Right renal pelvis (tissue), 4 donors: ENCODE data around the gene SMAGP. TPM values are rescaled to one million over a fixed set of nuclear protein-coding genes. Genes with fewer than 3 reads are reported as not detected.
"Not testable (repeated sequence)": the region's sequence is repeated elsewhere in the genome, so short reads cannot be mapped to it uniquely, and the experiment has no call there.

ENCODE experiments used
- DNase-seq, 4 donors: peaks; one replicate each; pipeline ENCODE4 v3.0.0-alpha.2; 2013; ENCODE audit warnings: low read depth in 4 of 4, low spot score in 3 of 4, missing footprints in 1 of 4
- polyA plus RNA-seq, 4 donors: library from polyadenylated mRNA; unstranded; fragments of 120-200 nt; gene quantifications; one replicate each; pipeline ENCODE4 v1.2.1, GENCODE V29; 2013; ENCODE audit not compliant: insufficient read length in 4 of 4

Gene SMAGP
- polyA plus RNA-seq, 4 donors, result 19.9 to 26.1 (median 22.0) TPM

GRCh38 chr12:51227112-51227511 is 43.1 kb downstream of the SMAGP start:
- DNase-seq, result not testable (repeated sequence)

- no peak for DNase-seq
Measured at GRCh38 chr12:51225771-51226170, 44.4 kb downstream of the SMAGP start.

DNA sequence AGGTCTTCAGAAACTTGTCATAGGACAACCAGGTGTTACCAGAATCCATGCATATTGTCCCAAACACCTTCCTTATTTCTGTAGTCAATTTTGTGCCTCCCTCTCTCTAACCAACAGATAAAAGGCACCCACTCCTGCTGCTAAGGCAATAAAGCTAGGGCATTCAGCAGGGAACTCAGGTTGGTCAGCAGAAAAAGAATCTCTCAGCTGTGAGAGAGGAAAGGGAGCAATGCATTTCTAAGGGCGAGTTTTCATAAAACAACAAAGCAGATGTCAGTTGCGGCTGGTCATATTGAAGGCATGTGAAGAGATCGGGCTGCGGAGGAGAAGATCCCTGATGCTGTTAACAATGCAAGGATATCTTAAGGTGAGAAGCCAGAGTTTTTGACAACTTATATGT is 45.0 kb downstream of the SMAGP start:
- no peak for DNase-seq

DNA sequence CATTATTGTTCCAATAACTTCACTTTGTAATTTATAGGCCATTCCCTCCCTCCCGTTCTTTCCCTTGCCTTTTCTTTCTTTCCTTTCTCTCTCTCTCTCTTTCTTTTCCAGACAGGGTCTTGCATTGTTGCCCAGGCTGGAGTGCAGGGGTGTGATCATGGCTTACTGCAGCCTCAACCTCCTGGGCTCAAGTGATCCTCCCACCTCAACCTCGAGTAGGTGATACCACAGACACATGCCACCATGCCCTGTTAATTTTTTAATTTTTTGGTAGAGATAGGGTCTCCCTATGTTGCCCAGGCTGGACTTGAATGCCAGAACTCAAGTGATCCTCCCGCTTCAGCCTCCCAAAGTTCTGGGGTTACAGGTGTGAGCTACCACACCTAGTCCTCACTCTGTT is 45.6 kb downstream of the SMAGP start:
- no peak for DNase-seq

DNA sequence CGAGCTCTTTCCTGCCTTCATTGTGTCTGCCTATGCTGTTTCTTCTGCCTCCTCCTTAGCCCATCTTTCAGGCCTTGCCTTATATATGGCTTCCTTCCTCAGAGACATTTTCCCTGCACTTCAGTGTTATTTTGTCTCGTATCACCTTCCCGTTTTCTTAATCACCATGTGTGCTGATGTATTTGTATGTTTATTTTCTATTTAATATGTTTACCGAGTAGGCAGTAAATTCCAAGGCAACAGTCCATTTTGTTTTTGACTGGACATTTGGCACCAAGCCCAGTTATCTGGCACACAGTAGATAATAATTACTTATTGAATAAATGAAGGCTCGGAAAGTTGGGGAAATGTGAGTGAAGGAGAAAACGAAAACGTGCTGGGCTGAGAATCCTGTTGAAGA is 47.8 kb downstream of the SMAGP start:
- DNase-seq, result no peak

- not testable (repeated sequence) for DNase-seq
Measured at GRCh38 chr12:51219857-51220256, 50.4 kb downstream of the SMAGP start.

GRCh38 chr12:51219322-51219721 is 50.9 kb downstream of the SMAGP start:
- no peak for DNase-seq

- DNase-seq, result no peak
Measured at GRCh38 chr12:51218607-51219161, 51.5 kb downstream of the SMAGP start.

DNA sequence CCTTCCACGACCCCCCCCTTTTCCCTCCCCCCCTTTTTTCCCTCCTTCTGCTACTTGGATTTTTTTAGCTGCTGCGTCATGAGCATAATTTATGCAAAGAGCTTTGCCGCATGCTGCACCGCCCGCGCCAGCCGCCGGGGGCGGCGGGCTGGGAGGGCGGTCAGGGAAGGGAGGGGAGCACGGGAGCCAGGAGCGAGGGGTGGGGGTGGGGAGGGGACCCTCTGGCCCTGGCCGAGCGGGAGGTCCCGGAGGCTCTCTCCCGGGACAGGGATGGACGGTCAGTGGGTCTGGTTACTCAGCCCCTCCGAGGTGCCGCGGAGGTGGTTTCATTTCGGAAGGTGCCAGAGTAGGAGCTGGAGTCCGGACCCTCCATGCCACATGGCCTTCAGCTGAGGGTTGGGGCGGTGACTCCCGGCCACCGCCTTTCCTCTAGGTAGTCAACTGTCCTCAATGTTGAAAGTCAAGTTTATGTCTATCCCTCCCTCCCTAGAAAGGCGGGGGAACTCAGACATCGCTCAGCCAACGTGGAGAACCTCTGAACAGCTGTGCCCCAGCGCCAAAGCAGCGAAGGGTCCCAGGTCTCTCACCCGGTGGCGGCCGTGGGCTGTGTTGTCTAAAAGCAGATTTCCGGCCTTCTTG is 52.1 kb downstream of the SMAGP start, which contains the start of gene POU6F1:
Gene POU6F1, minus strand, starts transcription at position 95 of the 639 bp plus-strand sequence. CDS start 11,226 bp downstream, outside the sequence.
- peak; percentile 74 to 86 (median 85) for DNase-seq

DNA sequence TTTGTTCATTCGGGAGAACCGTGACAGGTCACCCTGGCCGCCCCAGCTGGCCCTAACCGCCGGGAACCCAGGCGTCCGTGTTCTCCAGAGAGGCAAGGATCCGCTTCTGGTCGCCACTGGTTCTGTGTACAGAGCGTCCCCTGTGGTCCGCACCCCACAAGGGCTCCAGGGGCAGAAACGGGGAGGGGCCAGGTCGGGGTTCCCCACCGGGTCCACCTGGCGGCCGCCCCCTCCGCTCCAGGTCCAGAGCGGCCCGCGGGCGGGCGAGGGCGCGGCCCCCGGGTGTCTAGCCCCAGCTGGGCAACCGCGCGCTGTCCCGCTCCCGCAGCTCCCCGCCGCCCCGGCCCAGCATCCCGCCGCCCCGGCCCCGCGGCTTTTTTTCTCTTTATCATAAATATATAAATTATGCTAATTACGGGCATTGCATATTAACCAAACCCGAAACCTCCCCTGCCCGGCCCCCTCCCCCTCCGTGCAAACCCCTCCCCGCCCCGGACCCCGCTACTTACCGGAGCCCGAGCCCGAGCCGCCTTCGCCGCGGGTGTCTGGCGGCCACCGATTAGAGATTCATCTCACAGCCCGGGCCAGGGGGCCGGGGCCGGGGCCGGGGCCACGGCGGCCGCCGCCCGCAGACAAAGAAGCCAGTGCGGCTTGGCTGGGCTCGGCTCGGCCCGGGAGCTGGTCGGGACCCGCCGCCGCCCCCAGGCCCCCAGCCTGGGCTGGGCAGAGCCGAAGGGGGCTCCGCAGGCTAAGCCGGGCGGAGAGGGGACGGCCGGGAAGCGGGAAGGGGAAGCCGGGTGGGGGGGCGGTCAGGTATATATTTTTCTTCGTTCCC is 52.9 kb downstream of the SMAGP start:
- peak in 2 of 4 donors; percentile 28 to 36 for DNase-seq

DNA sequence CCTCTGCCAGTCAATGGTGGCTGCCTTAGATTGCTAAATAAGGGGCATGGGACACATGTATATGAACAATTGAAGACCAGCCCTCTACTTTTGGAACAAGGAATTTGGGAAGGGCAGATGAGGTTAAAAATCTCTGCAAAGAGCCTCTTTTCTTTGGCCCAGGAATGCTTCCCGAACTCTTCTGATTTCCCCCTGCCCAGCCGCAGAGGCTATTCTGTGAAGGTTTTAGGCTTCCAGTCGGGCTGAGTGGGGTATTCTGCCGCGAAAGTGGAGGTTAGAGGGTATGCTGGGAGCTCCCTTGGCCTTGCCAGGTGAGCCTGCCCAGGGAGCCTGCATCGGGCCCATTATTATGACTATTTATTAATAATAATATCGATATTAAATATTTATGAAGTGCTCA is 53.6 kb downstream of the SMAGP start:
- no peak for DNase-seq

- DNase-seq, result no peak
Measured at GRCh38 chr12:51214895-51215294, 55.3 kb downstream of the SMAGP start.

GRCh38 chr12:51210690-51211395 is 59.4 kb downstream of the SMAGP start:
- no peak for DNase-seq

- no peak for DNase-seq
Measured at GRCh38 chr12:51209259-51209658, 61.0 kb downstream of the SMAGP start.

- DNase-seq, result no peak
Measured at GRCh38 chr12:51208016-51208660, 62.1 kb downstream of the SMAGP start.

GRCh38 chr12:51205350-51205749 is 64.9 kb downstream of the SMAGP start:
- no peak for DNase-seq

DNA sequence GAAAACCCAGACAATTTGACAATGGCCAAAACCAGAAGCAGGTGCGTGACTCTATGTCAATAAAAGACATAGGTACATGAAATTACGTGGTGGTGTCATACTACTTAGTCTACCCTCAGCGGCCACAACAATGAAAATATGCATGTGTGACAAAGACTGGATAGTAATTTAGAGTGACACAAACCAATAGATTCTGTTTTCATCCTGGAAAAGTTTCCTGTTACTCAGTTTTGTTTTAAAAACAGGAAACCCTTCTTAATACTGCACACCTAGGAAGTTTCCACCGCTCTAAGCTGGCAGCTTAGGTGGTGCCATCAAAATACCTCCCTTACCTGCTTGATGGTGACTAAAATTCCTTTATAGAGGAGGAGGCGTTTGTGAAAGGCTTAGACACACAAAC is 67.5 kb downstream of the SMAGP start:
- DNase-seq, result no peak

- DNase-seq, result no peak
Measured at GRCh38 chr12:51200806-51201205, 69.4 kb downstream of the SMAGP start.

GRCh38 chr12:51200156-51200555 is 70.1 kb downstream of the SMAGP start:
- DNase-seq, result no peak

GRCh38 chr12:51199366-51199945 is 70.8 kb downstream of the SMAGP start:
- DNase-seq, result no peak
